SU-DHL-6 (cell line): ENCODE data around the gene ATP5IF1.

ENCODE experiments used
- H2AFZ ChIP-seq: fragments of 200-600 bp; sonication (generic); 2 replicates; pipeline ENCODE4 v1.6.1; 2014; ENCODE audit warnings: low read depth, mild to moderate bottlenecking, moderate library complexity, mixed read lengths, antibody characterized with exemption, low read length; ENCODE audit not compliant: severe bottlenecking
- H3F3A ChIP-seq: fragments of 200-600 bp; shearing (Covaris generic); 2 replicates; pipeline ENCODE4 v1.6.0; 2016; ENCODE audit warnings: antibody characterized with exemption, mild to moderate bottlenecking; ENCODE audit not compliant: insufficient read depth
- H3K27ac ChIP-seq: fragments of 200-600 bp; sonication (generic); 2 replicates; pipeline ENCODE4 v1.5.1; 2016; ENCODE audit warnings: low read depth, mild to moderate bottlenecking, low read length, moderate library complexity, mixed read lengths
- H3K27me3 ChIP-seq: fragments of 200-600 bp; sonication (generic), shearing (Covaris generic); 2 replicates; pipeline ENCODE4 v1.6.0; 2014; ENCODE audit warnings: mild to moderate bottlenecking, low read length
- H3K36me3 ChIP-seq: fragments of 200-600 bp; sonication (generic); 2 replicates; pipeline ENCODE4 v1.6.1; 2014; ENCODE audit warnings: mild to moderate bottlenecking, low read length, mixed read lengths
- H3K4me2 ChIP-seq: fragments of 300-600, 200-600 bp; shearing (Covaris generic), sonication (generic); 2 replicates; pipeline ENCODE4 v1.6.0; 2014; ENCODE audit warnings: low read length, low read depth, mild to moderate bottlenecking; ENCODE audit not compliant: poor library complexity, severe bottlenecking
- H3K4me3 ChIP-seq: fragments of 200-600 bp; sonication (generic); 2 replicates; pipeline ENCODE4 v1.5.1; 2014; ENCODE audit warnings: antibody characterized with exemption, low read length, mild to moderate bottlenecking, mixed read lengths; ENCODE audit not compliant: insufficient read depth, poor library complexity, severe bottlenecking
- H3K79me2 ChIP-seq: fragments of 200-600 bp; sonication (generic); 2 replicates; pipeline ENCODE4 v1.6.1; 2014; ENCODE audit warnings: mild to moderate bottlenecking, low read length, moderate library complexity; ENCODE audit not compliant: insufficient read depth
- H3K9ac ChIP-seq: fragments of 200-600 bp; sonication (generic); 2 replicates; pipeline ENCODE4 v1.7.0; 2014; ENCODE audit warnings: mild to moderate bottlenecking, low read length
- H3K9me2 ChIP-seq: fragments of 200-600 bp; sonication (generic); replicated peaks from 2 replicates; pipeline ENCODE4 v1.6.1; 2014; ENCODE audit warnings: low read length; ENCODE audit not compliant: insufficient read depth
- H3K9me3 ChIP-seq: fragments of 200-600 bp; sonication (generic); 2 replicates; pipeline ENCODE4 v1.6.1; 2014; ENCODE audit warnings: low read length, mixed read lengths; ENCODE audit not compliant: insufficient read depth
- H4K20me1 ChIP-seq: fragments of 200-600 bp; sonication (generic); 2 replicates; pipeline ENCODE4 v1.6.1; 2014; ENCODE audit warnings: low read depth, mild to moderate bottlenecking, antibody characterized with exemption, low read length, moderate library complexity, mixed read lengths
- EZH2phosphoT487 ChIP-seq: fragments of 200-600 bp; sonication (generic), shearing (Covaris generic); conservative IDR thresholded peaks from 2 replicates; pipeline ENCODE4 v1.6.1; 2018; ENCODE audit warnings: mild to moderate bottlenecking, antibody characterized with exemption, low read length, moderate library complexity, mixed read lengths
- TF ChIP-seq, protein P1 (sequence below): fragments of 200-600 bp; sonication (generic); IDR thresholded peaks from one replicate; pipeline ENCODE4 v1.5.1; 2017; ENCODE audit warnings: antibody characterized with exemption, mild to moderate bottlenecking, low read length, moderate library complexity; ENCODE audit not compliant: insufficient read depth, poor library complexity, severe bottlenecking

Gene ATP5IF1

DNA sequence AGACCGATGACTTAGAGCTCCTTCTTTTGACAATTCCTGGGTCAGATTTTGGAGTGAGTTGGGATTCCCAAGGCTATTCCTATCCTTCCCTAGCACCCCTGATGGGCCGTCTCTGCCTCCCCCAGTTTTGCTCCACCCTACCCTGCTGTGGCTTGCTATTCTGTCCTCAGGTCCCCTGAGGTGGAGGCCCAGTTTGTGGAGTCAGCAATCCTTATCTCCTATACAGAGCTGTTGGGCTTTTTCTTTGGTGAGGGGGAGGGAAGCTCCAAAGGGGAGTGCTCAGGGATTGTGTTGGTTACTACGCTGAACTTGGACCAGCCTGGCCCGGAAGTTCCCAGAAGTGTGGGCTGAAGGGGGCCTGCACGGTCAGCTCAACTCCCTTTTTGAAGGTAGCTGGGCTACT, 31.0 kb downstream of the ATP5IF1 start:
- Histone ChIP-seq H3K27ac (no peak overlapping the region), H2AFZ (no peak overlapping the region), H3F3A (no peaks in the 10 kb centered on the region), H3K4me2 (no peak overlapping the region), H3K9me3 (no peaks in the 10 kb centered on the region), H3K9ac (no peak overlapping the region), H3K9me2 (no peaks in the 10 kb centered on the region), H4K20me1 (no peaks in the 10 kb centered on the region), H3K36me3 (no peaks in the 10 kb centered on the region), H3K79me2 (peaks cover 57% of the 10 kb centered on the region), H3K27me3 (no peaks in the 10 kb centered on the region), H3K4me3 (no peak overlapping the region)
- TF ChIP-seq EZH2phosphoT487: no peak
- TF ChIP-seq, protein P1, sequence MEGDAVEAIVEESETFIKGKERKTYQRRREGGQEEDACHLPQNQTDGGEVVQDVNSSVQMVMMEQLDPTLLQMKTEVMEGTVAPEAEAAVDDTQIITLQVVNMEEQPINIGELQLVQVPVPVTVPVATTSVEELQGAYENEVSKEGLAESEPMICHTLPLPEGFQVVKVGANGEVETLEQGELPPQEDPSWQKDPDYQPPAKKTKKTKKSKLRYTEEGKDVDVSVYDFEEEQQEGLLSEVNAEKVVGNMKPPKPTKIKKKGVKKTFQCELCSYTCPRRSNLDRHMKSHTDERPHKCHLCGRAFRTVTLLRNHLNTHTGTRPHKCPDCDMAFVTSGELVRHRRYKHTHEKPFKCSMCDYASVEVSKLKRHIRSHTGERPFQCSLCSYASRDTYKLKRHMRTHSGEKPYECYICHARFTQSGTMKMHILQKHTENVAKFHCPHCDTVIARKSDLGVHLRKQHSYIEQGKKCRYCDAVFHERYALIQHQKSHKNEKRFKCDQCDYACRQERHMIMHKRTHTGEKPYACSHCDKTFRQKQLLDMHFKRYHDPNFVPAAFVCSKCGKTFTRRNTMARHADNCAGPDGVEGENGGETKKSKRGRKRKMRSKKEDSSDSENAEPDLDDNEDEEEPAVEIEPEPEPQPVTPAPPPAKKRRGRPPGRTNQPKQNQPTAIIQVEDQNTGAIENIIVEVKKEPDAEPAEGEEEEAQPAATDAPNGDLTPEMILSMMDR: no peak

DNA sequence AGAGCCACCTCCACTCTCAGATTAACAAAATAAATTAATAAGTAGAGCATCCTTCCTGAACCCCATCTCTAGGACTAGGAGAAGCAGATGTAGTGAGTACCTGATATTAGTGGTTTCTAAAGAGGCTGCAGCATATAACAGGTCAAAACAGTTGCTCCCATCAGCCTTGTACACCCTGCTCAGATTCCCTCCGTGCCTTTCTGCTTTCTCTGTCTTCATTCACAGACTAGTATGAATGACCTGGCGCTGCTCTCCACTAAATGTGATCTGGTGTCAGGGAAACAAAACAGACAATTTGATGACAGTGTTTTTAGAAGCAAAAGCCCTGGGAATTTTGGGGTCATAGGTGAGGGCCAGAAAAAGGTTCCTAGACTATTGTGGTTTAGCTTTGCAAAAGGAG, 31.7 kb downstream of the ATP5IF1 start:
- no peak overlapping the region for H3K4me2 ChIP-seq
- H3K27ac ChIP-seq: no peak overlapping the region

DNA sequence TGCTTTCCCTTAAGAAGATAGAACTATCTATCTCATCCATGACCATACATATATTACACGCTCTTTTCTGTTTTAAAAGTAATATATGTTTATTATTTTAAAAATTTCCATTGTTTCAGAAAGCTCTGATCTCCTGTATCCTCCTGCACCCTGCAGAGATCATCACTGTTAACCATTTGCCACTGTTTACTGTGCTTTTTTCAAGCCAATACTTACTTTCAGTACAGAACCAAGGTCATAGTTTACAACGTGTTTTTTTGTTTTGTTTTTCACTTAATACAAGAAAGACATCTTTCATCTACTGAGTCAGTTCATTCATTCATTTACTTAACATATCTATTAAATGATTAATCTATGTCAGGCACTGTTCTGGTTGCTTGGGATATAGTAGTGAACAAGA, 33.6 kb downstream of the ATP5IF1 start:
- no peaks in the 10 kb centered on the region for H3K36me3 ChIP-seq
- H3K9me2 ChIP-seq: no peaks in the 10 kb centered on the region
- H2AFZ ChIP-seq: no peak overlapping the region
- peaks cover 37% of the 10 kb centered on the region for H3K79me2 ChIP-seq
- H3K27me3 ChIP-seq: no peaks in the 10 kb centered on the region
- no peak for TF ChIP-seq EZH2phosphoT487
- TF ChIP-seq, protein P1: no peak
- H3K4me2 ChIP-seq: no peak overlapping the region
- H3K27ac ChIP-seq: no peak overlapping the region
- no peak overlapping the region for H3K4me3 ChIP-seq
- H4K20me1 ChIP-seq: no peaks in the 10 kb centered on the region
- no peak overlapping the region for H3K9ac ChIP-seq
- H3F3A ChIP-seq: no peaks in the 10 kb centered on the region
- no peaks in the 10 kb centered on the region for H3K9me3 ChIP-seq

More for the DNA sequence above, 31.7 kb downstream of the ATP5IF1 start:
- no peaks in the 10 kb centered on the region for H3K9me2 ChIP-seq
- no peak overlapping the region for H2AFZ ChIP-seq
- H3K9ac ChIP-seq: no peak overlapping the region
- TF ChIP-seq, protein P1: no peak
- no peak for TF ChIP-seq EZH2phosphoT487
- H3K79me2 ChIP-seq: peaks cover 53% of the 10 kb centered on the region
- H3K9me3 ChIP-seq: no peaks in the 10 kb centered on the region
- no peaks in the 10 kb centered on the region for H3K27me3 ChIP-seq
- H3K36me3 ChIP-seq: no peaks in the 10 kb centered on the region
- H4K20me1 ChIP-seq: no peaks in the 10 kb centered on the region
- H3F3A ChIP-seq: no peaks in the 10 kb centered on the region
- H3K4me3 ChIP-seq: no peak overlapping the region
